Activated CD4-positive, alpha-beta T cell treated with anti-CD3 and anti-CD28 coated beads, Interleukin-2, amount 50 U/mL, for 16 hours (primary cell): ENCODE measurements around the gene HEXIM1.

Source experiments
- DNase-seq: peaks from one replicate; pipeline ENCODE4 v3.0.0-alpha.2; 2020

HEXIM1 gene

GRCh38 chr17:45147581-45148182, 593 bp upstream of the HEXIM1 start:
- DNase-seq, result peak; percentile 88

- DNase-seq, result peak; percentile 85
Measured at GRCh38 chr17:45149037-45149668, 878 bp downstream of the HEXIM1 start.

GRCh38 chr17:45149669-45150664, 1.7 kb downstream of the HEXIM1 start:
- peak; percentile 46 for DNase-seq

- DNase-seq, result no peak
Measured at GRCh38 chr17:45150911-45151809, 2.9 kb downstream of the HEXIM1 start.

GRCh38 chr17:45155029-45155428, 6.8 kb downstream of the HEXIM1 start:
- DNase-seq, result no peak

- DNase-seq, result no peak
Measured at GRCh38 chr17:45155483-45155882, 7.2 kb downstream of the HEXIM1 start.

- no peak for DNase-seq
Measured at GRCh38 chr17:45156242-45156641, 8.0 kb downstream of the HEXIM1 start.

GRCh38 chr17:45160447-45161287, 12.4 kb downstream of the HEXIM1 start:
- DNase-seq, result peak; percentile 44

GRCh38 chr17:45161288-45162024, 13.2 kb downstream of the HEXIM1 start, which contains the start of gene HEXIM2:
Gene HEXIM2 (plus strand): TSS chr17:45161875. CDS start chr17:45162794, 919 bp downstream.
- DNase-seq, result peak; percentile 99

- DNase-seq, result no peak
Measured at GRCh38 chr17:45162025-45162687, 13.9 kb downstream of the HEXIM1 start.

- no peak for DNase-seq
Measured at GRCh38 chr17:45164734-45165269, 16.5 kb downstream of the HEXIM1 start.

- no peak for DNase-seq
Measured at GRCh38 chr17:45168991-45169752, 20.9 kb downstream of the HEXIM1 start.

GRCh38 chr17:45170280-45170930, 22.1 kb downstream of the HEXIM1 start:
- no peak for DNase-seq

GRCh38 chr17:45170931-45171337, 22.7 kb downstream of the HEXIM1 start:
- DNase-seq, result no peak

GRCh38 chr17:45171338-45172231, 23.3 kb downstream of the HEXIM1 start:
- no peak for DNase-seq

GRCh38 chr17:45172232-45172540, 23.9 kb downstream of the HEXIM1 start:
- DNase-seq, result no peak

GRCh38 chr17:45172541-45173286, 24.4 kb downstream of the HEXIM1 start:
- DNase-seq, result peak; percentile 52
